IPS-18c (cell line): ENCODE measurements around the gene DEFB108B.
"Not testable (repeated sequence)": the region's sequence is repeated elsewhere in the genome, so short reads cannot be mapped to it uniquely, and the experiment has no call there.

Source experiments
- H3K4me3 ChIP-seq: 2 replicates; pipeline ENCODE4 v1.7.0; 2013; ENCODE audit warnings: low read depth, mild to moderate bottlenecking, low read length, moderate library complexity; ENCODE audit not compliant: insufficient read depth
- H3K9me3 ChIP-seq: one replicate; pipeline ENCODE4 v1.6.1; 2013; ENCODE audit warnings: mild to moderate bottlenecking, low read length, moderate library complexity; ENCODE audit not compliant: control insufficient read depth, insufficient read depth

The DEFB108B gene

GRCh38 chr11:71885806-71886205 is 52.8 kb downstream of the DEFB108B start:
- H3K9me3 ChIP-seq, H3K4me3 ChIP-seq: not testable (repeated sequence)
